ENCODE results near the gene FER. TPM values are rescaled to one million over a fixed set of nuclear protein-coding genes. Genes with fewer than 3 reads are reported as not detected.

Gene FER
- total RNA-seq, 1 donor from 2014 or later, result 35.3 TPM

GRCh38 chr5:109152565-109152964 is 404.9 kb downstream of the FER start:
- H3K4me3 ChIP-seq, result no peak overlapping the region
- H3K4me1 ChIP-seq, result no peaks in the 10 kb centered on the region
- H3K9me3 ChIP-seq, result no peaks in the 10 kb centered on the region
- TF ChIP-seq CTCF (IDR thresholded peaks at IDR 0.05), result no peak
- no peak for ATAC-seq
- no peak overlapping the region for H3K27ac ChIP-seq
- no peaks in the 10 kb centered on the region for H3K27me3 ChIP-seq (ENCODE audit: low read depth)
- H3K36me3 ChIP-seq, result no peaks in the 10 kb centered on the region
- no peak for DNase-seq
- intact Hi-C loops (cut with DNase I), result no loop called here

- no peaks in the 10 kb centered on the region for H3K9me3 ChIP-seq
- intact Hi-C loops (cut with DNase I), result no loop called here
- H3K4me3 ChIP-seq, result no peak overlapping the region
- TF ChIP-seq CTCF (IDR thresholded peaks at IDR 0.05), result no peak
- H3K27ac ChIP-seq, result no peak overlapping the region
- H3K4me1 ChIP-seq, result no peaks in the 10 kb centered on the region
- H3K27me3 ChIP-seq (ENCODE audit: low read depth), result no peaks in the 10 kb centered on the region
- no peaks in the 10 kb centered on the region for H3K36me3 ChIP-seq
- DNase-seq (no peak), ATAC-seq (no peak)
Observed at GRCh38 chr5:109155625-109156024, 407.9 kb downstream of the FER start.

- intact Hi-C loops (cut with DNase I), result no loop called here
- Histone ChIP-seq H3K4me1 (no peaks in the 10 kb centered on the region), H3K4me3 (no peak overlapping the region), H3K9me3 (no peaks in the 10 kb centered on the region), H3K27ac (no peak overlapping the region), H3K36me3 (no peaks in the 10 kb centered on the region), H3K27me3 (ENCODE audit: low read depth) (no peaks in the 10 kb centered on the region)
- DNase-seq (no peak), ATAC-seq (no peak)
- no peak for TF ChIP-seq CTCF (IDR thresholded peaks at IDR 0.05)
Observed at GRCh38 chr5:109156885-109157284, 409.2 kb downstream of the FER start.

- Histone ChIP-seq H3K4me1 (no peaks in the 10 kb centered on the region), H3K27ac (no peak overlapping the region), H3K36me3 (no peaks in the 10 kb centered on the region), H3K9me3 (no peaks in the 10 kb centered on the region), H3K4me3 (no peak overlapping the region), H3K27me3 (ENCODE audit: low read depth) (no peaks in the 10 kb centered on the region)
- no peak for TF ChIP-seq CTCF (IDR thresholded peaks at IDR 0.05)
- ATAC-seq (no peak), DNase-seq (no peak)
- intact Hi-C loops (cut with DNase I), result no loop called here
Observed at GRCh38 chr5:109160468-109160867, 412.8 kb downstream of the FER start.

GRCh38 chr5:109161914-109162683 is 414.4 kb downstream of the FER start:
- Histone ChIP-seq H3K9me3 (no peaks in the 10 kb centered on the region), H3K4me1 (no peaks in the 10 kb centered on the region), H3K36me3 (no peaks in the 10 kb centered on the region), H3K4me3 (no peak overlapping the region), H3K27me3 (ENCODE audit: low read depth) (no peaks in the 10 kb centered on the region), H3K27ac (no peak overlapping the region)
- intact Hi-C loops (cut with DNase I), result no loop called here
- DNase-seq, result no peak
- no peak for TF ChIP-seq CTCF (IDR thresholded peaks at IDR 0.05)
- no peak for ATAC-seq

Measured in lower lobe of right lung (tissue), 2 donors.